SJCRH30 (cell line): ENCODE results near the gene DPM2. TPM values are rescaled to one million over a fixed set of nuclear protein-coding genes. Genes with fewer than 3 reads are reported as not detected.

Source experiments
- DNase-seq, 2 experiments: peaks; one replicate each; pipeline ENCODE4 v3.0.0-alpha.2; 2015 to 2020
- H3K27ac ChIP-seq: fragments of 250-450 bp; sonication (Bioruptor Pico); 2 replicates; pipeline ENCODE4 v1.5.1; 2020; ENCODE audit warnings: mild to moderate bottlenecking, moderate library complexity
- H3K27me3 ChIP-seq: fragments of 250-450 bp; sonication (Bioruptor Pico); 2 replicates; pipeline ENCODE4 v1.5.1; 2020; ENCODE audit warnings: mild to moderate bottlenecking, moderate library complexity
- H3K36me3 ChIP-seq: fragments of 250-450 bp; sonication (Bioruptor Pico); 2 replicates; pipeline ENCODE4 v1.5.1; 2020; ENCODE audit warnings: mild to moderate bottlenecking, moderate library complexity
- H3K4me1 ChIP-seq: fragments of 250-450 bp; sonication (Bioruptor Pico); 2 replicates; pipeline ENCODE4 v1.5.1; 2020; ENCODE audit warnings: mild to moderate bottlenecking, moderate library complexity
- H3K4me3 ChIP-seq: fragments of 250-450 bp; sonication (Bioruptor Pico); 2 replicates; pipeline ENCODE4 v1.5.1; 2020; ENCODE audit warnings: mild to moderate bottlenecking, moderate library complexity
- H3K9me3 ChIP-seq: fragments of 250-450 bp; sonication (Bioruptor Pico); replicated peaks from 2 replicates; pipeline ENCODE4 v1.5.1; 2020; ENCODE audit warnings: mild to moderate bottlenecking, moderate library complexity
- total RNA-seq: library from RNA; depleted of rRNA; stranded (reverse); fragments of >200 nt; shearing (Covaris generic); gene quantifications from 2 replicates; pipeline ENCODE4 v1.2.3, GENCODE V29; 2014

DPM2 gene
- total RNA-seq, 1 experiment from 2014 or later, result 44.7 TPM

DNA sequence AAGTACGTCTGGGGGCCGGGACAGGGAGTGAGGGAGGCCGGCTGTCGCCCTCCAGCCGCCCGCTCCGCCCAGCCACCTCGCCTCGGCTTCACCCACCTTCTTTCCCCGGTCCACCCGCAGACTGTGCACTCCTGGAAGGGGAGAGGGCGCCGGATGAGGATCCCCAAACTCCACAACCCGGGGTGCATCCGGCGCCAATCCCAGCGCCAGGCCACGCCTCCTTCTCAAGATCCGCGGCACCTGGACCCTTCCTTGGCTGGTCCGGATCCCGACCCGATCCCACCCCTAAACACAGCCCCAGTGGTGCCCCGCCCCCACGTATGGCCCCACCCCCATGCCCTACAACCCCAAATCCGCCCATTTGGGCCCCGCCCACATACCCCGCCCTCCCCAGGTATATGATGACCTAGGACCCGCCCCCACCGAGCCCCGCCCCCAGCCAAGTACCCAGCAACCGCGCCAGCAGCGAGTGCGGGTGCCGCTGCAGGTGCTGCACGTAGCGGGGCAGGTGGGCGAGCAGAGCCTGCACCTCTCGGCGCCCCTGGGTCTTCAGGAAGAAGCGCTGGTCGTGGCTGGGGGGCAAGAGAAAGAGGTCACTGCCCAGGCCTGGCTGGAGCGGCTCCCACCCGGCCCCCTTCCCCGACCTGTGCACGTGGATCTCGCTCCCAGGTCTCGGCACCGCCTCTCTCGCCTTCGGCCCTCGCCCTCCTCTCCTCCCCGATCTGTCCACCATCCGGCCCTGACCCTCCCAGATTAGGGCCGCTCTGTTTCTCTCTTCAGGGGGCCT is 10.3 kb downstream of the DPM2 start:
- Histone ChIP-seq H3K27ac (no peak overlapping the region), H3K36me3 (no peaks in the 10 kb centered on the region), H3K4me1 (peaks cover 14% of the 10 kb centered on the region; the same call in 1 of the 2 replicates), H3K9me3 (no peaks in the 10 kb centered on the region), H3K4me3 (no peak overlapping the region), H3K27me3 (peaks cover 31% of the 10 kb centered on the region)
- DNase-seq, result no peak

DNA sequence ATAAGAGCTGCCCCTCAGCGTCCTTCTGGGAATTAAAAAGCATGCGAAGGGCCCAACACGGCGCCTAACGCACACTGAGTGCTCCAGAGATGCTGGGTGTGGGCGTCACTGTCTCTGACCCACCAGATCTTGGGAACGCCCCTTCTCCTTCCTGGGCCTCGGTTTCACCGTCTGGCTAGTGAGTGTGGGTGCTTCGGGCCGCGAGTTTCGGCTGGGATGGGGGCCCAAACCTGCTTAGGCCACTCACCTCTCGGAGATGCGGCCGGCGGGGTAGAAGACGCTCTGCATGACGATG is 10.8 kb downstream of the DPM2 start:
- H3K4me1 ChIP-seq, result peaks cover 14% of the 10 kb centered on the region; the same call in 1 of the 2 replicates
- no peak overlapping the region for H3K27ac ChIP-seq
- H3K9me3 ChIP-seq, result no peaks in the 10 kb centered on the region
- DNase-seq, result no peak
- H3K36me3 ChIP-seq, result no peaks in the 10 kb centered on the region
- H3K27me3 ChIP-seq, result peaks cover 31% of the 10 kb centered on the region
- no peak overlapping the region for H3K4me3 ChIP-seq

DNA sequence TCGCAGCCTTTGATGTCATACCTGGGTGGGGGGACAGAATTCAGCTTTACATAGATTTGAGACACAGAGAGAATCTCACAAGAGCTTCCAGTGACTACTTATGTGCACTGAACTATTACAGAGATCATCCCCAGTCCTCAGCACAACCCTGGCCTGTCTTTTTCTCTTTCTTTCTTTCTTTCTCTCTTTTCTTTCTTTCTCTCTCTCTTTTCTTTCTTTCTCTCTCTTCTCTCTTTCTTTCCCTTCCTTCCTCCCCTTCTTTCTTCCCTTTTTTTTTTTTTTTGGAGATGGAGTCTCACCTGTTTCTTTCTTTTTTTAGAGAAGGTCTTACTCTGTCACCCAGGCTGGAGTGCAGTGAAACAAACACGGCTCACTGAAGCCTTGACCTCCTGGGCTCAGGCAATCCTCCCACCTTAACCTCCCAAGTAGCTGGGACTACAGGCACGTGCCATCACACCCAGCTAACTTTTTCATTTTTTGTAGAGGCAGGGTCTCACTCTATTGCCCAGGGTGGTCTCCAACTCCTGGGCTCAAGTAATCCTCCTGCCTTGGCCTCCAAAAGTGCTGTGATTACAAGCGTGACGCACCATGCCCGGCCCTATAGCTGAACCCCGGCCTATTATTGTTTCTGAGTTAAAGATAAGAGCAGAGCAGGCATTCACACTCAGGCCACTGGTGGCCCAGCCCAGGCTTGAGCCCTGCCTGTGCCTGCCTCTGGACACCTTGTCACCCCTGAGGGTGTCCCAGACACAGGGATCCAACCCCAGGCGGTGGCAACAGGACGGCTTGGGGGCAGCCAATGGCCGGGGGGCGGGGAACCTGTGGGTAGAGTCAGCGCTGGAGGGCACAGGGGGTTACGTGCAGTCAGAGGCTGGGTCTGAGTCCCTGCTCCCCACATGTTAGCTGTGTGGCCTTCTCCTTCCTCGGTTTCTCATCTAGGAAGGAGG is 11.4 kb downstream of the DPM2 start:
- Histone ChIP-seq H3K4me1 (peaks cover 8% of the 10 kb centered on the region; the same call in 1 of the 2 replicates), H3K27ac (no peak overlapping the region), H3K36me3 (no peaks in the 10 kb centered on the region), H3K4me3 (no peak overlapping the region), H3K9me3 (no peaks in the 10 kb centered on the region), H3K27me3 (peaks cover 31% of the 10 kb centered on the region)
- DNase-seq, result no peak

DNA sequence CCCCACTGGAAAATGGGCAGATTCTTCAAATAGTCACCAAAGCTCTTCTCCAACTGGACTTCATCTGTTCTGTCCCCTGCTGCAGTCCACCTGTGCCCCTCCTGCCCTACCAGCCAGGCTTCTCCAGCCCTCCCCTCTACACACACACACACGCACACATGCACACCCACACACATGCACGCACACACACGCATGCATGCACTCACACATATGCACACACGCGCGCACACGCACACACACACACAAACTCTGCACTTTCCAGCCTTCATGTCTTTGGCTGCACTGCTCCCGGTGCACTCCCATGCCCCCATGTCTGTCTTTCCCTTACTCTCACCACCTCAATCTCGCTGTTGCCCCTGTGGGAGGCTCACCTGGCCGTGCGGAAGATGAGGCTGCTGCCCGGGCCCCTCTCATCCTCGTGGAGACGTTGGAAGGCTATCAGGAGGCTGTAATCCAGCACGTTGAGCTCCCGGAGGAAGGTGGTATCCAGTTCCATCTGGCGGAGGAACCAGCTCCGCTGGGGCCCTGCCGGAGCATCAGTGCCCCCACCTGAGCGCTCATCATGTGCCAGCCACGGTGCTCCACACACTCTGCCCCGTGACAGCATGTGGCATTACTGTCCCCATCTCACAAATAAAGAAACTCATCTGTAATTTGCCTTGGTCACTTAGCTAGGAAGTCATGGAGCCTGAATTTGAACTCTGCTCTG is 12.8 kb downstream of the DPM2 start:
- Histone ChIP-seq H3K27me3 (peaks cover 31% of the 10 kb centered on the region), H3K27ac (no peak overlapping the region), H3K9me3 (no peaks in the 10 kb centered on the region)

DNA sequence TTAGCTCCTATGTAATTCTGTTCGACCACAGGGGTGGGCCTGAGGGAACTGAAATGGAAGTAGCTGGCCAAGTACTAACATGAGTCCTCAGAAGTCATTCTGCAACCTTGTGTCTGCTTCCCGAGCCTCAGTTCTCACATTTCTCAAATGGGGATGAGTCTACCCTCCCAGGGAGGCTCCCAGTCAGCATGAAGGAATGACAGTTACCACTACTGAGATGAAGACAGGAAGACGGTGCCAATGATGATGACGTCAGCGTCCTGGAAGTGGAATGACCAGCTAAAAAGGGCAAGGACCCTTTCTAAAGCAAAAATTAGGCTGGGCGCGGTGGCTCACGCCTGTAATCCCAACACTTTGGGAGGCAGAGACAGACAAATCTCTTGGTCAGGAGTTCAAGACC is 13.9 kb downstream of the DPM2 start:
- H3K27me3 ChIP-seq, result peaks cover 31% of the 10 kb centered on the region
- peaks cover 5% of the 10 kb centered on the region; the same call in 1 of the 2 replicates for H3K4me1 ChIP-seq
- H3K27ac ChIP-seq, result no peak overlapping the region
- H3K36me3 ChIP-seq, result no peaks in the 10 kb centered on the region
- no peaks in the 10 kb centered on the region for H3K9me3 ChIP-seq
- no peak overlapping the region for H3K4me3 ChIP-seq
- no peak for DNase-seq

More for the DNA sequence above, 12.8 kb downstream of the DPM2 start:
- Histone ChIP-seq H3K36me3 (no peaks in the 10 kb centered on the region), H3K4me1 (peaks cover under 1% of the 10 kb centered on the region; the same call in 1 of the 2 replicates), H3K4me3 (no peak overlapping the region)
- no peak for DNase-seq

DNA sequence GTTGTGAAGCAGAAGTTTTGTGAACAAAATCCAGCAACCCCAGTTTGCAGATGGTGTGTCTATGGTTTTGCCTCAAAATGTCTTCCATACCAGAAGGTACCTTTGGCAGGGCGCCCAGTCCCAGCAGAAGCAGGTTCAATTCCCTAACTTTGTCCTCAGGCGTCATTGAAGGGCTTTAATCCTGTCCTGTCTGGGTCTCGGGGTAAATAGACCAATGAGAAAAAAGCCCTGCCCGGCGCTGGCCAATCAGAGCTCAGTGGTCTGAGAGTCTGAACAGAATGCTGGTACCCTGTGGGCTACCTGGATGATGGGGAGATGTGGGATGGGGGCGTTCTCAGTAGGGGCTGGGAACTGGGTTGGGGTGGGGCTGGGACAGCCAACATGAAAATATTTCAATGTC is 14.6 kb downstream of the DPM2 start:
- H3K9me3 ChIP-seq, result no peaks in the 10 kb centered on the region
- peak in 1 of 2 experiments; percentile 59 for DNase-seq
- no peak overlapping the region for H3K4me3 ChIP-seq
- H3K27ac ChIP-seq, result no peak overlapping the region
- no peaks in the 10 kb centered on the region for H3K36me3 ChIP-seq
- H3K27me3 ChIP-seq, result peaks cover 25% of the 10 kb centered on the region
- peaks cover 12% of the 10 kb centered on the region for H3K4me1 ChIP-seq

DNA sequence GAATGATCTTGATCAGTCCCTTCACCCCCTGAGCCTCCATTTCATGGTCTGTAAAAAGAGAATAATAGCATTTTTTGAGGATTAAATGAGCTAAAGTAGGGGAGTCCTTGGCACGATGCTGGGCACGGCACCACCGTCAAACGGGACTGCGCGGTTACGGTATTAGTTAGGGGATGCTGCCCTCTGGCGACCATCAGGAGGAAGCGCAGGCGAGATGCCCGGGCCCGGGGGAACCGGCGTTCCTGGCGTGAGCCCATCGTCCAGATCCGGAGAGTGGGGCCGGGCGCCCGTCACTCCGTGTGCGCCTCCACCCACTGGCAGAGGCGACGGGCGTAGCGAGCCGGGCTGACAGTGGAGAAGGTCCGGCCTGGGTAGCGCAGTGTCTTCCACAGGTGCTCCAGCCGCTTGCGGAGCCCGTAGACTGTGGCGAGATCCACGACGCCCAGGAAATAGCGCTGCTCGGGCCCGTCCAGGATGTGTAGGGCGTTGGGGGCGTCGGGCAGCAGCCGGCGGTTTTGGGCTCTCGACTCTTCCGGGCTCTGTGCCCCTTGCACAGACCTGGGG is 16.0 kb downstream of the DPM2 start:
- Histone ChIP-seq H3K4me1 (peaks cover 12% of the 10 kb centered on the region), H3K4me3 (no peak overlapping the region), H3K27me3 (peaks cover 19% of the 10 kb centered on the region), H3K27ac (no peak overlapping the region), H3K36me3 (no peaks in the 10 kb centered on the region), H3K9me3 (no peaks in the 10 kb centered on the region)
- DNase-seq, result peak; percentile 59 to 79

DNA sequence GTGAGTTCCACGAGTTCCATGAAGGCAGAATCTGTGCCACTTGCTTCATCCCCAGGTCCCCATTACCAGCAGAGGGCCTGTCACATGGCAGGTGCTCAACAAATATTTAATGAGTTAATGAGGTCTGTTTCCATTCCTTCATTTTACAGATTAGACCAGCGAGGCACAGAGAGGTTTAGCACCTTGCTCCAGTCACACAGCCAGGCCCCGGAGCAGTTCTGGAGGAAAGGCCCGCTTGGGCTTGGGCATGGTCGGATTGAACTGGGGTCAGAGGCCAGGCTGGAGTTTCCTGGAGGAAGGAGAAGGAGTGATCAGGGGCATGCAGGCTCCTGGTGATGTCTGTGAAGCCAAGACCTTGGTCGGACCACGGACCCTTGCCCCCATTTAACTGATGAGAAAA is 16.9 kb downstream of the DPM2 start:
- DNase-seq, result no peak
- Histone ChIP-seq H3K9me3 (no peaks in the 10 kb centered on the region), H3K27me3 (peaks cover 12% of the 10 kb centered on the region), H3K4me1 (peaks cover 17% of the 10 kb centered on the region), H3K27ac (no peak overlapping the region), H3K36me3 (no peaks in the 10 kb centered on the region), H3K4me3 (no peak overlapping the region)

DNA sequence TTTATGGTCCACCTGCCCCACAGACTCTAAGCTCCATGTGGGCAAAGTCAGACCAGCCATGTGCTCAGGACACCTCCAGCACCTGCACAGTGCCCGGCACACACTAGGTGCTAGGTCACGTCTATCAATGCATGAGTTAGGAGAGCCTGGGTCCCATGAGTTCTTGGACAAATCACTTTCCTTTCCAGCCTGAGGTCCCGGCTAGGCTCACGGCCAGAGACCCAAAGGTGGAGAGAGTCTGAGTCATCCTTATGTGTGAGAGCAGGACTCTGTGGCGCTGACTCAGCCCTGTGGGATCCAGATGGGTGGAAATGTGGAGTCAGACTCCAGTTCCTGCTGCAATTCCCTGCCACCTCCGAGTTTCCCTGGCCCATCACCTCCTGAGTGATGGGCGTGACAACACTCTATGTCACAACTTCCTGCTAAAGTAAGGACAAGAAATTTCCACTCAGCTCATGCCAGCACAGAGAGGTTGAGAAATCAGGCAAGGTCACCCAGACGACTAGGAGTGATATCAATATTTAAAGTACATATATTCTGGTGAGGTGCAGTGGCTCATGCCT is 18.3 kb downstream of the DPM2 start:
- H3K27ac ChIP-seq, result no peak overlapping the region
- H3K36me3 ChIP-seq, result no peaks in the 10 kb centered on the region
- H3K9me3 ChIP-seq, result no peaks in the 10 kb centered on the region
- DNase-seq, result peak; percentile 61 to 65
- H3K4me1 ChIP-seq, result peaks cover 24% of the 10 kb centered on the region
- no peaks in the 10 kb centered on the region for H3K27me3 ChIP-seq
- no peak overlapping the region for H3K4me3 ChIP-seq

DNA sequence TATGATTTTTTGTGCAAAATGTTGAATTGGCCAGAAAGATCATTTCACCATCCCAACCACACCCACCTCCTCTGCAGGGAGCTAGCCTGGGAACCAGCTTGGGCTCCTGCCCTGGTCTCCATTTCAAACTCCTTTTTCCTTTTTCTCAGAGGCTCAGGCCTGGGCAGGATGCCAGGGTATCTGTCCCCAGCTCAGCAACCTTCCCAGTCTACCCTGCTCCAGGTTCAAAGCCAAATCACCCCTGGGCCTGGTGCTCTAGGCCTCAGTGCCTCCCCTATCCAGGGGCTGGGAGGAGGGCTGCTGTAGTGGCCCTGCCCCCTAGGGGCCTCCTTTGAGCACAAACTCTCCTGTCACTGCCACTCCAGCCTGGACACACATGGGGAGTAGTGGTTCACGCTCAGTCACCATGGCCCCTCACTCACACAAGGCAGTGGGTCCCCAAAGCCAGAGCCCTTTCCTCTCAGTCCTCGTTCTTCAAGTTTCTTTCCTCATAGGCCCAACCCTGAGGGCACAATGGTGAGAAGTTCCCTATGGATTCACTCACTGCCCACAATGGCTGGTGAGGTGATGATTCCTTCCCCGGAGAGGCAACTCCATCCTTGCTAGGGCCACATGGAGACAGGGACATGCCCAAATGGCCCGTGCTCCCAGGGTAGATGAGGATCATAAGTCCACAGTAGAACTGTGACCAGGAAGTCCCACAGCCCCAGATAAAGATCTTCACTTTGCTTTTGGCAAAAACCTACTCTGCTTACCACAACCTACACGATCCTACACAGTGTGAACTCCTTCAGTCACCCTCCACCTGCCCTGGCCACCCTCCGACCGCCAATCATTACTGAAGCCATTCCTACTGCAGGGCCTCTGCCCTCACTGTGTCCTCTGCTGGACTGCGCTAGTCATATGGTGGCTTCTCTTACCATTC is 19.2 kb downstream of the DPM2 start:
- no peak overlapping the region for H3K4me3 ChIP-seq
- H3K36me3 ChIP-seq, result no peaks in the 10 kb centered on the region
- no peaks in the 10 kb centered on the region for H3K9me3 ChIP-seq
- H3K27me3 ChIP-seq, result no peaks in the 10 kb centered on the region
- H3K27ac ChIP-seq, result no peak overlapping the region
- peak; percentile 51 to 64 for DNase-seq
- H3K4me1 ChIP-seq, result peaks cover 24% of the 10 kb centered on the region

DNA sequence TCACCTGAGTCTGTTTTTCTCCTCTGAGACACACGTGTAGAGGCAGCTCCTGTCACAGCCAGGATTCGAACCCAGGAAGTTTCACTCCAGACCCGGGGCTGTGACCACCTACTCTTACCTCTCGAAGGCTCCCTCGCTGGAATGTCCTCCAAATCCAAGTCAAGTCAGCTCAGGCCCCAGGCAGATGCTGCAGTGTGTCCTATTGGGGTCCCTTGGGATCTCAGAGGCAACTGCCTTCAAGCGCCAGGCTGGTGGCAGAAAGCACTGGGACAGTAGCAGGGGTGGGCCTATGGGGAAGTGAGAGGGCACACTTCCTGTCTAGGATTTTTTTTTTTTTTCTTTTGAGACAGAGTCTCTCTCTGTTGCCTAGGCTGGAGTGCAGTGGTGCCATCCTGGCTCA is 20.1 kb downstream of the DPM2 start:
- DNase-seq, result peak in 1 of 2 experiments; percentile 24
- no peaks in the 10 kb centered on the region for H3K9me3 ChIP-seq
- H3K27ac ChIP-seq, result no peak overlapping the region
- no peaks in the 10 kb centered on the region; the same call in 1 of the 2 replicates for H3K36me3 ChIP-seq
- H3K4me1 ChIP-seq, result peaks cover 24% of the 10 kb centered on the region
- peak overlapping the region; percentile 68 for H3K4me3 ChIP-seq
- H3K27me3 ChIP-seq, result no peaks in the 10 kb centered on the region

DNA sequence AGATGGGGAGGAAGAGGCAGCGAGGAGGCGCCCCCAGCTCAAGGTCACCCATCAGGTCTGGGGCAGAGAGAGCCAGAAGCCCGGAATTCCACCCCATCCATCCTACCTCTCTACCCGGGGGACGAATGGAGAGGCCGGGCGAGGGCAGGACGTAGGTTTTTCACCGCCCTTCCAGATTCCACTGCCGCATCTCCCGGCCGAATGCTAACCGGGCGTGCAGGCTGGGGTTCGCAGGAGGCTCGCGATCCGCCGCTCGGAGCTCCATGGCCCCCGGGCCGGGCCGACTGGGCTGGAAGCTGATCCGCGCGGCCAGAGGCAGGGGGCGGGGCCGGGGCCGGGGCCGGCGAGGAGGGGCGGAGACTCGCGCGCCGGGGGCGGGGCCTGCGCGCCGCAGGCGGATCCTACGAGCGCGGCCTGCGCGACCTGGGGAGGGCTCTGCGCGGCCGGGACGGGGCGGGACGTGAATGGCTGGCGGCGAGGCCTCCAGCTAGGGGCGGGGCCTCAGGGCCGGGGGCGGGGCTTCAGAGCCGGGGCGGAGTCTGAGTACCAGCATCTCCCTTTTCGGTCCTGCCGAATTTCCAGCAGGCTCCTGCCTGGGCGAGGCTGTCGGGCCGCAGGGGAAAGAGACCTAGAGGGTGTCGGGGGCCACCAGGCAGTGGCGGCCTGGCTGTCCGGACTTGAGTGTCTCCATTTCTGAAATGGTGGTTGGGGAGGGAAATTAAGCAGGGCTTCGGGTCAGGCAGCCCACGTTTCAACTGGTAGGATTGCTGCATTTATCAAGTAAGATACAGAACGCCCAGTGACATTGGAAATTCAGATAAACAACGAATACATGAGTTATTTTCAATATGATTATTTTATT is 20.7 kb downstream of the DPM2 start, which contains the start of gene ST6GALNAC4:
Gene ST6GALNAC4, minus strand, starts transcription at position 322 of the 862 bp plus-strand sequence. CDS start 622 bp downstream, outside the sequence.
- DNase-seq, result peak; percentile 93 to 95
- H3K4me3 ChIP-seq, result peak within 1 kb of the TSS; percentile 68
- peak within 1 kb of the TSS; percentile 46 for H3K27ac ChIP-seq
- no peaks in the 10 kb centered on the region for H3K9me3 ChIP-seq
- H3K4me1 ChIP-seq, result peaks cover 24% of the 10 kb centered on the region
- no peaks in the 10 kb centered on the region for H3K27me3 ChIP-seq
- peaks cover 1% of the 10 kb centered on the region; the same call in 1 of the 2 replicates for H3K36me3 ChIP-seq
